OCI-LY3 (cell line): ENCODE data around the gene WDR43.

Source experiments
- EZH2phosphoT487 ChIP-seq: fragments of 200-600 bp; shearing (Covaris generic); IDR thresholded peaks from 2 replicates; pipeline ENCODE4 v1.6.1; 2018; ENCODE audit warnings: antibody characterized with exemption, mixed run types, low read depth
- TF ChIP-seq, protein P1 (sequence below): fragments of 200-600, 300-600 bp; sonication (generic); IDR thresholded peaks from 2 replicates; pipeline ENCODE4 v1.5.1; 2014; ENCODE audit warnings: antibody characterized with exemption, low read length, low read depth

DNA sequence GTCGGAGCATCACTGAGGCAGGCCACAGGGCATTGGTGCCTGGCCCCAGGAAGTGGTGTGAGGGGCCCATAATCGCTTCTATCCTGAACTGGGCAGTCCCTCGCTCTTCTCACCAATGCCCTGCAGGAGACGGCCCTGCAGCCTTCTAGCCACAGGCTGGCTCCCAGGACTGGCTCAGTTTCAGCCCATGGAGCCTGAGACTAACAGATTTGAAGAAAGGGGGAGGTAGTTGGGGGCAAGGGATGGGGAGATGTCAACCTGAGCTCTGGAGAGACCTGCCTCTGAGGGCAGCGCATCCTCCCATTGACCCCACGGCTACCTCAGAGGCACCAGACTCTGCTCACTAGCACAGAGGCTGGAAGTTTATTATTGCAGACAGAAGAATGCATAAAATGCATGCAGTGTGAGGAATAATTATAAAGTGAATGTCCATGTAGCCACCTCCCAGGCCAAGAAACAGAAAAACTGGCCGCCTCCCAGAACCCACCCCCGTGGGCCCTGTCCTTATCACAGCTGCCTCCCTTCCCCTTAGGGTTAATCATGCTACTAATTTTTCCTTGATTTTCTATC is 88.0 kb downstream of the WDR43 start:
- TF ChIP-seq, protein P1, sequence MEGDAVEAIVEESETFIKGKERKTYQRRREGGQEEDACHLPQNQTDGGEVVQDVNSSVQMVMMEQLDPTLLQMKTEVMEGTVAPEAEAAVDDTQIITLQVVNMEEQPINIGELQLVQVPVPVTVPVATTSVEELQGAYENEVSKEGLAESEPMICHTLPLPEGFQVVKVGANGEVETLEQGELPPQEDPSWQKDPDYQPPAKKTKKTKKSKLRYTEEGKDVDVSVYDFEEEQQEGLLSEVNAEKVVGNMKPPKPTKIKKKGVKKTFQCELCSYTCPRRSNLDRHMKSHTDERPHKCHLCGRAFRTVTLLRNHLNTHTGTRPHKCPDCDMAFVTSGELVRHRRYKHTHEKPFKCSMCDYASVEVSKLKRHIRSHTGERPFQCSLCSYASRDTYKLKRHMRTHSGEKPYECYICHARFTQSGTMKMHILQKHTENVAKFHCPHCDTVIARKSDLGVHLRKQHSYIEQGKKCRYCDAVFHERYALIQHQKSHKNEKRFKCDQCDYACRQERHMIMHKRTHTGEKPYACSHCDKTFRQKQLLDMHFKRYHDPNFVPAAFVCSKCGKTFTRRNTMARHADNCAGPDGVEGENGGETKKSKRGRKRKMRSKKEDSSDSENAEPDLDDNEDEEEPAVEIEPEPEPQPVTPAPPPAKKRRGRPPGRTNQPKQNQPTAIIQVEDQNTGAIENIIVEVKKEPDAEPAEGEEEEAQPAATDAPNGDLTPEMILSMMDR = no peak
- no peak for TF ChIP-seq EZH2phosphoT487
